Stimulated activated CD4-positive, alpha-beta T cell treated with anti-CD3 and anti-CD28 coated beads, Interleukin-2, amount 100 ng/mL, for 4 hours (primary cell): ENCODE results near the gene SGSM2.

Source experiments
- DNase-seq: peaks from one replicate; pipeline ENCODE4 v3.0.0-alpha.2; 2020; ENCODE audit warnings: low read depth

Gene SGSM2

GRCh38 chr17:2423271-2423670 lies 86.0 kb downstream of the SGSM2 start:
- DNase-seq = no peak

GRCh38 chr17:2427215-2427614 lies 89.9 kb downstream of the SGSM2 start:
- no peak for DNase-seq

GRCh38 chr17:2427910-2428309 lies 90.6 kb downstream of the SGSM2 start:
- DNase-seq = no peak
